ENCODE measurements around the gene ABHD12.

- no peak for TF ChIP-seq CUX1 (IDR thresholded peaks at IDR 0.05; ENCODE audit: insufficient replicate concordance, low read depth, low read length)
- TF ChIP-seq E4F1 (IDR thresholded peaks at IDR 0.05; ENCODE audit: borderline replicate concordance, partially characterized antibody) = no peak
- no peak for TF ChIP-seq SPI1 (IDR thresholded peaks at IDR 0.05; ENCODE audit: borderline replicate concordance, insufficient read depth, low read depth, low read length)
- no peak for TF ChIP-seq TBL1XR1 (IDR thresholded peaks at IDR 0.05; ENCODE audit: low read depth, low read length)
- no peak for TF ChIP-seq TCF12 (IDR thresholded peaks at IDR 0.05; ENCODE audit: low read depth, low read length)
- TF ChIP-seq JUNB (IDR thresholded peaks at IDR 0.05) = no peak
- no peak for TF ChIP-seq GABPA (IDR thresholded peaks at IDR 0.05; ENCODE audit: low read depth)
- no peak for TF ChIP-seq POLR2AphosphoS5 (IDR thresholded peaks at IDR 0.05; ENCODE audit: low read length)
- TF ChIP-seq CREB1 (IDR thresholded peaks at IDR 0.05; ENCODE audit: low read depth) = no peak
- TF ChIP-seq STAT3 (IDR thresholded peaks at IDR 0.05; ENCODE audit: low read depth, low read length) = no peak
- TF ChIP-seq CEBPB (IDR thresholded peaks at IDR 0.05; ENCODE audit: borderline replicate concordance in 1 of 2, low read depth in 2 of 2, low read length in 2 of 2) = no peak
- no peak for TF ChIP-seq CTCF (IDR thresholded peaks at IDR 0.05 in 2 of 3, conservative IDR thresholded peaks at IDR 0.05 in 1 of 3; ENCODE audit: control insufficient read depth in 2 of 3, extremely low read depth in 1 of 3, insufficient read depth in 1 of 3, low read depth in 3 of 3, low read length in 3 of 3)
Measured at GRCh38 chr20:25253606-25254275, 136.9 kb downstream of the ABHD12 start.
